ENCODE results near the gene THBD.

The THBD gene

GRCh38 chr20:23061734-23062561 lies 12.5 kb upstream of the THBD start:
- no peak for DNase-seq (ENCODE audit: low read depth)

DNA sequence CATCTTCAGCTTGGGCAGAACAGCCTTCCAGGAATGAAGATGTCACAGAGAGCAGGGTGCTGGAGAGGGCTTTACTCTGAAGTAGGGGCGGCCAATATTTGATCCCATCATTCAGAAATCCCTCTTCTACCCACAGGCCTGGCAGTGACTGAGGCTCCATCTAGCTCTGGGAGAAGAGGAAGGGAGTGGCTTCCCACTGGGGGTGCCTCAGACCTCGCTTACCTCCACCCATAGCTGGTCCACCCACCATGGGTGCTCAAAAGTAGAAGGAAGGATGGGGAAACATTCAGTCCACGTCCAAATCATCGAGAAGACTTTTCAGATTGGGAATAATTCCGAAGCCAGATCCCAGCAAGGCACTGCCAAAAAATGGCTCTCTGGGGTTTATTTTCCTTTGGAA lies 11.8 kb upstream of the THBD start:
- no peak for DNase-seq (ENCODE audit: low read depth)

GRCh38 chr20:23060629-23061028 lies 11.2 kb upstream of the THBD start:
- no peak for DNase-seq (ENCODE audit: low read depth)

GRCh38 chr20:23059846-23060245 lies 10.4 kb upstream of the THBD start:
- DNase-seq (ENCODE audit: low read depth): no peak

GRCh38 chr20:23059001-23059400 lies 9.5 kb upstream of the THBD start:
- no peak for DNase-seq (ENCODE audit: low read depth)

DNA sequence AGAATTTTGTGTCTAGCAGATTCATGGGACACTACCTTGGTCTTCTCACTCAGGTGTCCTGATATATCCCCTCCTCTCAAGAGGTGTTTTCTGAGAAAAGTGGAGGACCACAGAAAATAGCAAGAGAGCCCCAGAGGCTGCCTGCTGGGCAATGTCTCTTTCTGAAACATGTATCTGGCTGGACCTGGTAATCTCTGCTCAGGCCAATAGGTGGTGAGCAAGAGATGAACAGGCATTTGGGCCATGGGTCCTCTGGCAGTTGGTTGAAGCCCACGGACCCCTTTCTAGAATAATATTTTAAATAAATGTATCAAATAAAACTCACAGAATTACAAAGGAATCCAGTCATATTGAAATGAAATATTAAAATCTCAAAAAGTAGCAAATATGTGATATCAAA lies 8.8 kb upstream of the THBD start:
- DNase-seq (ENCODE audit: low read depth): no peak

DNA sequence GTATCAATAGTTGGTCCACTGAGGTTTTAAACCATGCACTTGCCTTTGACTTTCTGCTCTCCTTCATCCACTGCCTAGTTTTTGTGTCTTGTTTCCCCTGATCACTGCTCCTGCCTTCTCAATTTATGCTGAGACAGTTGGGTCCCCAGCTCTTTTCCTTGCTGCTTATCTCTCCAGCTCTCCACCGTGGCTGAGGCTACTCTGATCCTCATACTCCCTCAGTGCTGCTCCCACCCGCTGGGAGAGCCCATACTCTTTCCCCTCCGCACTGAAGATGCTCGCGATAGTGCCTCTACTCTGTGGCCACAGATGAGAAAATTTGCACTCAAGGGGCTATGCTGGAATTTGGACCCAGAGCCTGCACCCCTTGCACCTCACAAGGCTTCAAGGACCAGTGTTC lies 3.4 kb upstream of the THBD start:
- DNase-seq (ENCODE audit: low read depth): no peak

GRCh38 chr20:23050847-23051627 lies 1.6 kb upstream of the THBD start:
- DNase-seq (ENCODE audit: low read depth): no peak

- DNase-seq (ENCODE audit: low read depth): no peak
These were observed 785 bp upstream of the THBD start for GRCh38 chr20:23050076-23050838.

- no peak for DNase-seq (ENCODE audit: low read depth)
These were observed 930 bp downstream of the THBD start for GRCh38 chr20:23048283-23049200.

- no peak for DNase-seq (ENCODE audit: low read depth)
These were observed 1.7 kb downstream of the THBD start for GRCh38 chr20:23047738-23048214.

GRCh38 chr20:23047001-23047737 lies 2.3 kb downstream of the THBD start:
- DNase-seq (ENCODE audit: low read depth): no peak

DNA sequence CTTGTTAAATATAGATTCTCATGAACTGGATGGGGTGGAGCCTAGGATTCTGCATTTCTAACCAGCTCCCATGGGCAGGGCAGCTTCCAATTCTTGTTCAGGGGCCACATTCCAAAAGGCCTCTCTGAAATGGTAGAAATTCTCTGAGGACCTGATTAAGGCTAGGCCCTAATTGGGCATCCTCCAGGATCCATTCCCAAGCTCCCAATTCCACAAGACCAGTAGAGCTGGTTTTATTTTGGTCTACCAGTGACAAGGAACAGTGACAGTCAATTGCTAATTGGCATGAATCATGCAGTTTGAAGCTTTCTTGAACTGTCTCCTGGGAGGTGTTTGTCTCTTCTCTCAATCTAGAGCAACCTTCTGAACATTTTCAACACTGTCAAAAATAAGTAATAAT lies 3.0 kb downstream of the THBD start:
- DNase-seq (ENCODE audit: low read depth): no peak

DNA sequence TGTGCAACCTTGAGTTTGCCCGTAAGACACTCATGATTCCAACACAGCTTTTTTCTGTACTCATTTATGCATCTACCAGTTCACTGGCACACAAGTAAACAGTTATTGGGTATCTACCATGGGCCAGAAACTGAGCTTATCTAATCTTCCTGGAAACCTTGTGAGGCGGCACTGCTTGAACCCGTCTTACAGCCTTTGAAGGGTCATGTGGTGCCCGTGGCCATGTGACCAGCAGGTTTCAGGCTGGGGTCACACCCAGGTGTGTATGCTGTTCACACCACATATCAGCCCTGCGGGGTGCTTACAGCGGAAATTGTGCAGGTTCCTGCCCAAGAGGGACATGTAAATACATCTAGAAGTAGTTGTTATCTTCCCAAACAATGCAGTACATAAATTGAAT lies 6.1 kb downstream of the THBD start:
- no peak for DNase-seq (ENCODE audit: low read depth)

- no peak for DNase-seq (ENCODE audit: low read depth)
These were observed 7.2 kb downstream of the THBD start for GRCh38 chr20:23042270-23042669.

DNA sequence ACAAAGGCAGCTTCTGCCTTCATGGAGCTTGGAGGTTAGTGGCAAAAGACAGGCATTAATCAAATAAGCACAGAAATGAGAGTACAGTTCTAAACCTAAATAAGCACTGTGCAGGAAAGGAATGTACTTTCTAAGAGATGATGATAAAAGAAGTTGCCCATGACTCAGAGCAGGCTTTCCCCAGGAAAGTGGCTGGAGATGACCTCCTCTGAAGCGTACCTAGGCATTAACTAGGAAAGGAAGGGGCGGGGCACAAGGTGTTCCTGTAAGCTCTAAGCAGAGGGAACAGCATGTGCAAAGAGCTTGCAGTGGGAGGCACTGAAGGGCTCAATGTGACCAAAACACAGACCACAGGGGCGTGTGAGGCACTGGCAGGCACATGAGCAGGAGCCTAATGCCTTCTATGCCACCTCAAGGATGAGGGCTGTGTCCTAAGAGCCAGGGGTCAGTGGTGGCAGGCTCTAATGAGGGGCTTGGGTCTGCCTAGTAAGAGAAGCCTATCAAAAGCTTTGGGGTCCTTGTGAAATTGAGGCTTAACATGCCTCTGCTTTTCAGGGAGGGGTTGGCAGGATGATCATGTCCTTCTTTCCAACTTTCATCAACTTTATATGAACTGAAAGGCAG lies 9.5 kb downstream of the THBD start:
- no peak for DNase-seq (ENCODE audit: low read depth)

DNA sequence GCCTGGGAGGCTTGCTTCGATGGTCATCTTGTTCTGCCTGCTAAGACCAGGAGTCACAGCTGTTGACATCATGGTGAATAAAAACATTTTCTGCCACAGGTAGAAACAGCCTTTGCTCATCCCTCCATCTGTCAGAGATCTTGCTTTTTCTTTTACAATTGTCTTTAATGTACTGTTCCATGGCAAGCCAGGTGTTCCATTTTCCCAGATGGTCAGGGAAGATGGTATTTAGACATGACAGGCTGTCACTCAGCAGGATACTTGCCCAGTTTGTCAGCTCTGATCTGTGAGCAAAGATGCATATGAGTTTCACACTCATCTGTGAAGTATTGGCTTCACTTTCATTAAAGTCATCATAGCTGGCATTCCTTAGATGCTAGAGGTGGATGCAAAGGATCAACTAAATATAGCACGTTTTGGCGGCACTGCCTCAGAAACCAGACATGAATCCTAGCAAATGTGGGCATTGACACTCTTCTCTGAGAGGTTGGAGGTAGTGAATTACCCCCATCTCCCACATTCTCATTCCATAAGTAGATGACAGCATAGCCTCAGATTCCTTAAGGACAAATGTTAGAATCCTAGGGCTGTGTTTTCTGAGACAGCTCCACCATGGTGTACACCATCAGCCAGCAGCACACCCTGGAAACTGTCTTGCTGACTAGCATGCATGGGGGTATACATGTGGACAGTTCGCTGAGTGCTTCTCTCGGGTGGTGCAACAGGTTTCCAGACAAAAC lies 10.2 kb downstream of the THBD start:
- no peak for DNase-seq (ENCODE audit: low read depth)

- DNase-seq (ENCODE audit: low read depth): no peak
These were observed 12.4 kb downstream of the THBD start for GRCh38 chr20:23037017-23037481.

DNA sequence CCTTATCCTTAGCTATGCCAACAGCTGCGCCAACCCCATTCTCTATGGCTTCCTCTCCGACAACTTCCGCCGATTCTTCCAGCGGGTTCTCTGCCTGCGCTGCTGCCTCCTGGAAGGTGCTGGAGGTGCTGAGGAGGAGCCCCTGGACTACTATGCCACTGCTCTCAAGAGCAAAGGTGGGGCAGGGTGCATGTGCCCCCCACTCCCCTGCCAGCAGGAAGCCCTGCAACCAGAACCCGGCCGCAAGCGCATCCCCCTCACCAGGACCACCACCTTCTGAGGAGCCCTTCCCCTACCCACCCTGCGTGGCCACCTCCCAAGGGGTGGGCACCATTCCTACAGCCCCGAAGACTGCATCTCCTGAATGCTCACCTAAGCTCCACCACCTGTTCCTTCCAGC lies 13.1 kb downstream of the THBD start:
- no peak for DNase-seq (ENCODE audit: low read depth)
